GM19438 (cell line): Measurements from ENCODE around the gene FIBIN.

Experiments
- ATAC-seq: cut with Tn5 transposase; IDR thresholded peaks from one replicate; pipeline ENCODE4 v1.9.1; 2021; ENCODE audit warnings: low read depth; ENCODE audit not compliant: unreplicated experiment

FIBIN gene

GRCh38 chr11:27018902-27019529 is 25.1 kb downstream of the FIBIN start:
- no peak for ATAC-seq

GRCh38 chr11:27020751-27021150 is 26.8 kb downstream of the FIBIN start:
- no peak for ATAC-seq

GRCh38 chr11:27022659-27023251 is 28.8 kb downstream of the FIBIN start:
- ATAC-seq, result no peak

GRCh38 chr11:27024865-27025264 is 31.0 kb downstream of the FIBIN start:
- no peak for ATAC-seq

GRCh38 chr11:27025312-27025955 is 31.5 kb downstream of the FIBIN start:
- ATAC-seq, result no peak

GRCh38 chr11:27025957-27026733 is 32.2 kb downstream of the FIBIN start:
- no peak for ATAC-seq

GRCh38 chr11:27028561-27028965 is 34.7 kb downstream of the FIBIN start:
- ATAC-seq, result no peak

- no peak for ATAC-seq
Measured at GRCh38 chr11:27029966-27030365, 36.1 kb downstream of the FIBIN start.

GRCh38 chr11:27031754-27032153 is 37.8 kb downstream of the FIBIN start:
- ATAC-seq, result no peak

GRCh38 chr11:27039873-27040272 is 46.0 kb downstream of the FIBIN start:
- no peak for ATAC-seq

GRCh38 chr11:27040302-27041115 is 46.6 kb downstream of the FIBIN start, which contains the start of gene BBOX1:
Gene BBOX1, plus strand, starts transcription at chr11:27040815. Its CDS starts 14,616 bp downstream, at chr11:27055431.
- ATAC-seq, result no peak

GRCh38 chr11:27041141-27041899 is 47.4 kb downstream of the FIBIN start:
- ATAC-seq, result no peak
